Measurements from ENCODE around the gene KLHL29. TPM values are rescaled to one million over a fixed set of nuclear protein-coding genes. Genes with fewer than 3 reads are reported as not detected.

The KLHL29 gene
- total RNA-seq, 1 experiment from 2014 or later = 7.7 TPM

- TF ChIP-seq REST (IDR thresholded peaks at IDR 0.05; ENCODE audit: insufficient read depth in 1 of 2, low read depth in 2 of 2, low read length in 1 of 2) = no peak
- no peak for TF ChIP-seq SIN3A (IDR thresholded peaks at IDR 0.05; ENCODE audit: borderline replicate concordance, insufficient read depth, low read depth, low read length)
- TF ChIP-seq TCF7L2 (IDR thresholded peaks at IDR 0.05; ENCODE audit: low read depth, low read length) = no peak
- no peak for TF ChIP-seq POLR2AphosphoS5 (IDR thresholded peaks at IDR 0.05; ENCODE audit: low read depth, low read length)
- no peak for TF ChIP-seq CTCF (IDR thresholded peaks at IDR 0.05)
- BruUV-seq (replicated peaks) = no TSS peak
- Histone ChIP-seq H3K36me3 (ENCODE audit: control insufficient read depth, insufficient read depth, low read length) (no peaks in the 10 kb centered on the region), H3K4me3 (ENCODE audit: low read depth in 2 of 2, low read length in 2 of 2) (no peak overlapping the region), H3K9me3 (ENCODE audit: control insufficient read depth, insufficient read depth, low read depth, low read length) (no peaks in the 10 kb centered on the region), H3K27ac (ENCODE audit: low read length) (no peak overlapping the region), H3K27me3 (ENCODE audit: control insufficient read depth, insufficient read depth, low read length) (peaks cover 4% of the 10 kb centered on the region; the same call in 1 of the 2 replicates), H3K4me1 (ENCODE audit: control insufficient read depth, insufficient read depth, low read length) (peaks cover 3% of the 10 kb centered on the region; the same call in 1 of the 2 replicates)
- CTCF ChIA-PET = no interaction called here
- POLR2A ChIA-PET = no interaction called here
- intact Hi-C loops (cut with micrococcal nuclease; ENCODE audit: unreplicated experiment) = no loop called here
- in situ Hi-C loops (cut with HindIII; ENCODE audit: low pct_unique_long_range_greater_than_20kb, low sequenced_read_pairs) = no loop called here
- DNase-seq (ENCODE audit: low read depth, low spot score) = no peak
- ATAC-seq = no peak
Measured at GRCh38 chr2:23349508-23349907, 35.5 kb upstream of the KLHL29 start.

- H3K27ac ChIP-seq (ENCODE audit: low read length) = no peak overlapping the region
- POLR2A ChIA-PET = no interaction called here
- H3K36me3 ChIP-seq (ENCODE audit: control insufficient read depth, insufficient read depth, low read length) = no peaks in the 10 kb centered on the region
- intact Hi-C loops (cut with micrococcal nuclease; ENCODE audit: unreplicated experiment) = loop anchor here (10.0 kb wide), 1 partner anchor 155 kb away; no protein-coding TSS in a partner anchor
- H3K27me3 ChIP-seq (ENCODE audit: control insufficient read depth, insufficient read depth, low read length) = peaks cover 4% of the 10 kb centered on the region; the same call in 1 of the 2 replicates
- no TSS peak for BruUV-seq (replicated peaks)
- TF ChIP-seq SIN3A (IDR thresholded peaks at IDR 0.05; ENCODE audit: borderline replicate concordance, insufficient read depth, low read depth, low read length) (no peak), REST (IDR thresholded peaks at IDR 0.05; ENCODE audit: insufficient read depth in 1 of 2, low read depth in 2 of 2, low read length in 1 of 2) (no peak), POLR2AphosphoS5 (IDR thresholded peaks at IDR 0.05; ENCODE audit: low read depth, low read length) (no peak), TCF7L2 (IDR thresholded peaks at IDR 0.05; ENCODE audit: low read depth, low read length) (no peak), CTCF (IDR thresholded peaks at IDR 0.05) (no peak)
- no peaks in the 10 kb centered on the region for H3K9me3 ChIP-seq (ENCODE audit: control insufficient read depth, insufficient read depth, low read depth, low read length)
- CTCF ChIA-PET = no interaction called here
- peaks cover 3% of the 10 kb centered on the region; the same call in 1 of the 2 replicates for H3K4me1 ChIP-seq (ENCODE audit: control insufficient read depth, insufficient read depth, low read length)
- ATAC-seq = no peak
- in situ Hi-C loops (cut with HindIII; ENCODE audit: low pct_unique_long_range_greater_than_20kb, low sequenced_read_pairs) = no loop called here
- no peak overlapping the region for H3K4me3 ChIP-seq (ENCODE audit: low read depth in 2 of 2, low read length in 2 of 2)
- DNase-seq (ENCODE audit: low read depth, low spot score) = no peak
Measured at GRCh38 chr2:23350041-23350791, 34.8 kb upstream of the KLHL29 start.

All from Panc1 (cell line).